GM12801 (cell line): ENCODE results near the gene PLXNB1.

Experiments used
- TF ChIP-seq, protein P1 (sequence below): IDR thresholded peaks from one replicate; pipeline ENCODE4 v1.5.1; 2011; ENCODE audit warnings: control low read depth; ENCODE audit not compliant: insufficient read length; ENCODE audit errors: extremely low read depth

PLXNB1 gene, protein sequence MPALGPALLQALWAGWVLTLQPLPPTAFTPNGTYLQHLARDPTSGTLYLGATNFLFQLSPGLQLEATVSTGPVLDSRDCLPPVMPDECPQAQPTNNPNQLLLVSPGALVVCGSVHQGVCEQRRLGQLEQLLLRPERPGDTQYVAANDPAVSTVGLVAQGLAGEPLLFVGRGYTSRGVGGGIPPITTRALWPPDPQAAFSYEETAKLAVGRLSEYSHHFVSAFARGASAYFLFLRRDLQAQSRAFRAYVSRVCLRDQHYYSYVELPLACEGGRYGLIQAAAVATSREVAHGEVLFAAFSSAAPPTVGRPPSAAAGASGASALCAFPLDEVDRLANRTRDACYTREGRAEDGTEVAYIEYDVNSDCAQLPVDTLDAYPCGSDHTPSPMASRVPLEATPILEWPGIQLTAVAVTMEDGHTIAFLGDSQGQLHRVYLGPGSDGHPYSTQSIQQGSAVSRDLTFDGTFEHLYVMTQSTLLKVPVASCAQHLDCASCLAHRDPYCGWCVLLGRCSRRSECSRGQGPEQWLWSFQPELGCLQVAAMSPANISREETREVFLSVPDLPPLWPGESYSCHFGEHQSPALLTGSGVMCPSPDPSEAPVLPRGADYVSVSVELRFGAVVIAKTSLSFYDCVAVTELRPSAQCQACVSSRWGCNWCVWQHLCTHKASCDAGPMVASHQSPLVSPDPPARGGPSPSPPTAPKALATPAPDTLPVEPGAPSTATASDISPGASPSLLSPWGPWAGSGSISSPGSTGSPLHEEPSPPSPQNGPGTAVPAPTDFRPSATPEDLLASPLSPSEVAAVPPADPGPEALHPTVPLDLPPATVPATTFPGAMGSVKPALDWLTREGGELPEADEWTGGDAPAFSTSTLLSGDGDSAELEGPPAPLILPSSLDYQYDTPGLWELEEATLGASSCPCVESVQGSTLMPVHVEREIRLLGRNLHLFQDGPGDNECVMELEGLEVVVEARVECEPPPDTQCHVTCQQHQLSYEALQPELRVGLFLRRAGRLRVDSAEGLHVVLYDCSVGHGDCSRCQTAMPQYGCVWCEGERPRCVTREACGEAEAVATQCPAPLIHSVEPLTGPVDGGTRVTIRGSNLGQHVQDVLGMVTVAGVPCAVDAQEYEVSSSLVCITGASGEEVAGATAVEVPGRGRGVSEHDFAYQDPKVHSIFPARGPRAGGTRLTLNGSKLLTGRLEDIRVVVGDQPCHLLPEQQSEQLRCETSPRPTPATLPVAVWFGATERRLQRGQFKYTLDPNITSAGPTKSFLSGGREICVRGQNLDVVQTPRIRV (N-terminal part only)

DNA sequence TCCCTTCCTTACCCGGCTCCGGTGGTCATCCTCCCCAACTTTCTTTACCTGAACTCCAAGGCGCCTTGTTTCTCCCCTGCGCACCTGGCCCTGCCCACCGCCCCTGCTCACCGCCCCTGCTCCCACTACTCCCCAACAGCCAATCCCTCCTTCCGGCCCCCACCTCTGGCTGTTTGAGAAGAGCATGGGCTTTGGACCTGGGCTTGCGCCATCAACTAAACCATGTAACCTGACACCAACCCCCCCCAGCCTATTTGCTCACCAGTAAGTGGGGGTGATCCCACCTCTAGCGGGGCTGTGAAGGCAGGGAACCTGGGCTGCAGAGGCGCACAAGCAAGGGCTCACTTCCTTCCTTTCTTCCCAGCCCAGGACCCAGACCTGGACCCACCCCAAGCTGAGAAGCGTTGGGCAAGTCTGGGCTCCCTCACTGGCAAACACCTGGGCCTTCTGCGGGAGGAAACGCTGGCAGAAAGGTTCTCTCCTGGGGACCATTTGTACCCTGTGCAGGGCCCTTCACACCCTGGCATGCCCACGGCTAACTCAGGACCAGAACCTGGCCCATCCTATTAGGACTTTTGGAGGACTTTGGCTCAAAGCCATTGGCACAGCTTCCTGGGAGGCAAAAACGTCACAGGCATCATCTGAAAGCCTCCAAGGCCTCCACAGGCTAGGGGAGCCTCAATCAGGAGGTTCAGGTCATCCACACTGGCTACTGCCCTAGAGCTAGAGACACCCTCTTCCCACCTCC lies at the start of gene PLXNB1:
TSS of gene PLXNB1 (minus strand) at position 127 of the 748 bp plus-strand sequence. CDS start 5,475 bp downstream, outside the sequence.
- TF ChIP-seq, protein P1, sequence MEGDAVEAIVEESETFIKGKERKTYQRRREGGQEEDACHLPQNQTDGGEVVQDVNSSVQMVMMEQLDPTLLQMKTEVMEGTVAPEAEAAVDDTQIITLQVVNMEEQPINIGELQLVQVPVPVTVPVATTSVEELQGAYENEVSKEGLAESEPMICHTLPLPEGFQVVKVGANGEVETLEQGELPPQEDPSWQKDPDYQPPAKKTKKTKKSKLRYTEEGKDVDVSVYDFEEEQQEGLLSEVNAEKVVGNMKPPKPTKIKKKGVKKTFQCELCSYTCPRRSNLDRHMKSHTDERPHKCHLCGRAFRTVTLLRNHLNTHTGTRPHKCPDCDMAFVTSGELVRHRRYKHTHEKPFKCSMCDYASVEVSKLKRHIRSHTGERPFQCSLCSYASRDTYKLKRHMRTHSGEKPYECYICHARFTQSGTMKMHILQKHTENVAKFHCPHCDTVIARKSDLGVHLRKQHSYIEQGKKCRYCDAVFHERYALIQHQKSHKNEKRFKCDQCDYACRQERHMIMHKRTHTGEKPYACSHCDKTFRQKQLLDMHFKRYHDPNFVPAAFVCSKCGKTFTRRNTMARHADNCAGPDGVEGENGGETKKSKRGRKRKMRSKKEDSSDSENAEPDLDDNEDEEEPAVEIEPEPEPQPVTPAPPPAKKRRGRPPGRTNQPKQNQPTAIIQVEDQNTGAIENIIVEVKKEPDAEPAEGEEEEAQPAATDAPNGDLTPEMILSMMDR, result no peak

DNA sequence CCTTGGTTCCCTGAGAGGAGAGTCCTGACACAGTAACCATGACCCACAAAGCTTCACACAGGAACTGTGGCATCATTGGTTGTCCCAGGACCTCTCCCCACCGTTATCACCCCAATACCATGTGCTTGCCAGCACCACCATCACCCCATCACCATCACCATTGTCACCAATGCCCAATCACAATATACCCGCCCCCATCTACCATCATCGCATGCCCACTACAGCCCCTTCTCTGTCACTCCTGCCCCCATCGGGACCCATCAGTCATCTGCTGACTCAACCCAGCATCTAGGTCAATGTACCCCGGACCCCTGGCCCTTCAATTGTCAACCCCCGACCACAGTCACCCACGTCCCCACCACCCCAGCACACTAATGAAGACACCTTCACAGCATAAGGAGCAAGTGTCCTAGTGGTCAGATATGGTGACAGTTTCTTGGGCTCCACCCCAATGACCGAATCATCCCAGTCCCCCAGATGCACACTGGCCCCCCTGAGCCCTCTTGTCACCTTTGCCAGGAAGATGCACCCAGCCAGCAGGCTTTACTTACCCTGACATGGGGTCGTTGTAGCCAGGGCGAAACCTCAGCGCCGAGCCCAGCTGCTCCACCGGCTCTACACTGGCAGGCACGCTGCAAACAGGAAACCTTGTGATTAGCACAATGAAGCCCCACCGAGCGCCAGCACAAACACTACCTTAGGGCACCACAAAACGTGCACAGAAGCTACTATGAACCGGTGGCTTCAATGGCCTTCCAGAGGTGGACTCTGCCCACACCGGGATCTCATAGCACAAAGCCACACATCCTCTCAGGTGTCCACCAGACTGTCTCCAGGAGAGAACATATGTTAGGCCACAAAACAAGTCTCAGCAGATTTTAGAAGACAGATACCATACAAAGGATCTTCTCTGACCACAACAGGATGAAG lies 49.0 kb upstream of the PLXNB1 start:
- TF ChIP-seq, protein P1, result no peak

DNA sequence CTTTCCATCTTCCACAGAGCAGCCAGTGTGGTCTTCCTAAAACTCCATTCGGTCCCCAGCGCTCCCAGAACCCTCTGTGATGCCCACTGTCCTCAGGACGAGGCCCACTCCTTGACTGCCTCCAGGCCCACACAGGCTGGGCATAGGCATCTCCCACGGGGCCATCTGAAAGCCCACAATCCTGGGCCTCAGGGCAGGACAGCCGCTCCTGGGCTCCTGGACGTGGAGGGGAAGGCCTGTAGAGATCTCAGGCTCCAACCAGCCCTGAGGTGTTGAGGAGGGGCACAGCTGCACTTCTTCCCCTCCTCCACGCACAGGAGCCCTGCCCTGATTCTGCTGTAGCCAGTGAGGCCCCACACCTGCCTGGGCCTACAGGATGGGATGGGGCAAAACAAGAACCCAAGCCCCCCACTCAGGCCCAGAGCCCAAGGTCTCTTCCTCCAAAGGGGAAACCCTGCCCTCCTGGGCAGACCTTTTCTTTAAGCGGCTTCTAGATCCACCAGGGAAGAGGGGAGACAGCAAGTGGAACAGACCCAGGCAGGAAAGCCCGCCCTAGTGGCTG lies 48.2 kb upstream of the PLXNB1 start:
- TF ChIP-seq, protein P1, result no peak

DNA sequence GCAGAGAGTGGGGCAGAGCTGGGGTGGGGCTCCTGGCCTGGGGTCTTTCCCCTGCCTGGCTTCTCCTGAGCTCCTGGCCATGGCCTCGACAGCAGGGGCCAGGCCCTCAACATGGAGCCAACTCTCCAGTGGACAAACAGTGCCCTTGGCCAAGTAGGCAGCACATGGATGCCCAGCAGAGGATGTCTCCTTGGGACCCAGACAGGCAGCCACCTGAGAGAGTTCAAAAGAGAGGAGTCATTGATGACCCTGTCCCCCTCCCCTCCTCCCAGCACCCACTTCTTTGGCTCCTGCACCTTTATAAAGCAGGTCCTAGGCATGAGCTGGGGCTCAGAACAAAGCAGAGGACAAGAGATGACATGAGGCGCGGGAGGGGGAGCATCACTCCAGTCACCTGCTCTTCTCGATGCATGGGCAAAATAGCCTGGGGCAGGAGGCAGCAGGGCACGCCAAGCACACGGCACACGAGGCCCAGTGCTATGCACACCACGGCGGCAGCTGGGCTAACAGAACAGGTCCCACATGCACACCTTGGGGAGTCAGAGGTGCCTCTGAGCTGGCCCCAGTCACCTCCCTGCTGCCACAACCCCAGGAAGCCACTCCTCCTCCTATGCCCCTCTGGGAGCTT lies 46.7 kb upstream of the PLXNB1 start:
- TF ChIP-seq, protein P1, result no peak

DNA sequence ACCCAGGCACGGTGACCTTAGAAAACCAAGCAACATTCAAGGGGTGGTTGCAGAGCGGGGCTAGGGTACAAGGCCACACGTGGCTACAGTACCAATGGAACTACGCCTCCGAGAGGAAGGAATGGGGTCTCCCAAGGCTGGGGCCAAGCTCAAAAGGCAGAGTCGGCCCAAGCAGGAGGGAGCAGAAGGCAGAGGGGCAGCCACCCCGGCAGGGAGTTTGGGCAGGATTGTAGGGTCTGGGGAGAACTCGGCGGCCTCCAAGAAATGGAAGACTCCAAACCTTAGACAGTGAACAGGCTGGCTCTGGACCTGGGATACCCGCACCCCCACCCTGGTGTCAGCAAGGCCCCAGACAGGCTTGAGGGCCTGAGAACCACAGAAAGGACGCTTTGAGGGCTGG lies 45.3 kb upstream of the PLXNB1 start:
- TF ChIP-seq, protein P1, result no peak
